ENCODE data around the gene CDCP1.

CDCP1 gene

GRCh38 chr3:45084361-45084760 is 61.8 kb downstream of the CDCP1 start:
- TF ChIP-seq, protein P1, sequence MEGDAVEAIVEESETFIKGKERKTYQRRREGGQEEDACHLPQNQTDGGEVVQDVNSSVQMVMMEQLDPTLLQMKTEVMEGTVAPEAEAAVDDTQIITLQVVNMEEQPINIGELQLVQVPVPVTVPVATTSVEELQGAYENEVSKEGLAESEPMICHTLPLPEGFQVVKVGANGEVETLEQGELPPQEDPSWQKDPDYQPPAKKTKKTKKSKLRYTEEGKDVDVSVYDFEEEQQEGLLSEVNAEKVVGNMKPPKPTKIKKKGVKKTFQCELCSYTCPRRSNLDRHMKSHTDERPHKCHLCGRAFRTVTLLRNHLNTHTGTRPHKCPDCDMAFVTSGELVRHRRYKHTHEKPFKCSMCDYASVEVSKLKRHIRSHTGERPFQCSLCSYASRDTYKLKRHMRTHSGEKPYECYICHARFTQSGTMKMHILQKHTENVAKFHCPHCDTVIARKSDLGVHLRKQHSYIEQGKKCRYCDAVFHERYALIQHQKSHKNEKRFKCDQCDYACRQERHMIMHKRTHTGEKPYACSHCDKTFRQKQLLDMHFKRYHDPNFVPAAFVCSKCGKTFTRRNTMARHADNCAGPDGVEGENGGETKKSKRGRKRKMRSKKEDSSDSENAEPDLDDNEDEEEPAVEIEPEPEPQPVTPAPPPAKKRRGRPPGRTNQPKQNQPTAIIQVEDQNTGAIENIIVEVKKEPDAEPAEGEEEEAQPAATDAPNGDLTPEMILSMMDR (conservative IDR thresholded peaks at IDR 0.05; ENCODE audit: control insufficient read depth, insufficient read depth, low read depth, low read length) = no peak
- no peak overlapping the region for H3K4me3 ChIP-seq (ENCODE audit: control insufficient read depth, low read depth, low read length)
- DNase-seq (ENCODE audit: low read depth) = no peak

DNA sequence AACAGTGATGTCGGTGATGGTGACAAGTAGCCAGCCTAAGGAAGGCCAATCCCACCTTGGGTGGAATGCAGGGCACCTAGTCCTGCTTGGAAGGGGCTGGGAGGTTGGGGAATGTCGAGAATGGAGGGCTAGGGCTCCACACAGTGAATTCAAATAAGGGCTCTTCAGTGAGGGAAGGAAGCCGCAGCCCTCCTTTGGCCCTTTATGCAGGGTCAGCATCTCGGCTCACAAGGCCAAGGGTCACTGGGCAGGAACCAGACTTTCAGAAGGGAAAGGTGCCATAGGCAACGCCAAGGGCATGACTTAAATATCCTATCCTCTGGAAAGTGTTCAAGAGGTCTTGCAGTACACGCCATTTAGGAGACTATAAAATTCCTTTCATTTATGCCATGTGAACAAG is 63.2 kb downstream of the CDCP1 start:
- TF ChIP-seq, protein P1 (conservative IDR thresholded peaks at IDR 0.05; ENCODE audit: control insufficient read depth, insufficient read depth, low read depth, low read length) = no peak
- no peak for DNase-seq (ENCODE audit: low read depth)
- H3K4me3 ChIP-seq (ENCODE audit: control insufficient read depth, low read depth, low read length) = no peak overlapping the region

GRCh38 chr3:45082142-45082538 is 64.0 kb downstream of the CDCP1 start:
- no peak overlapping the region for H3K4me3 ChIP-seq (ENCODE audit: control insufficient read depth, low read depth, low read length)
- DNase-seq (ENCODE audit: low read depth) = peak; percentile 53
- TF ChIP-seq, protein P1 (conservative IDR thresholded peaks at IDR 0.05; ENCODE audit: control insufficient read depth, insufficient read depth, low read depth, low read length) = no peak

DNA sequence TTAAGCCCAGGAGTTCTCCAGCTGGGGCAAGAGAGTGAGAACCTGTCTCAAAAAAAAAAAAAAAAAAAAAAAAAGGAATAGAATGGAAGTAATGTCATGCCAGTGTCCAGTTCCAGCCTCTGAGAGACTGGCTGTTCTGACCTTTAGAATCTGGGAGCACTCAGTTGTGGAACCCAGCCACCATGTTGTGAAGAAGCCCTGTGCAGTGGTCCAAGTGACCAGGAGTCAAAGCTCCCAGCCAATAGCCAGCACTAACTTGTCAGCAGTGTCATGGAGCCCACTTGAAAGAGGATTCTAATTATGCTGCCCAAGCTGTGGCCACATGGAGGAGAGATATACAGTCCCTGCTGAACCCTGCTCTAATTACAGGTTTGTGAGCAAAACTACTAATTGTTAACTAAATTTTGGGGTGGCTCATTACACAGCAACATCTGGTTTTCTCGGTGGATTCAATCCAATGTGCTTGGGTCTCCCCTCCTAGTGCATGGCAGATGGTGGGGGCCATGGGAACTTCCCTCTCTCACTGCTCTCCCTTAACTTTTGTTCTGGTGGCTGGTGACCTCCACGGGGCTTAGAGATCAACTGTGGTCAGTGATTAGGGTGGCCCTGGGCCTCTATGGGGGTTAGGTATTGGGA is 64.6 kb downstream of the CDCP1 start:
- DNase-seq (ENCODE audit: low read depth) = no peak
- TF ChIP-seq, protein P1 (conservative IDR thresholded peaks at IDR 0.05; ENCODE audit: control insufficient read depth, insufficient read depth, low read depth, low read length) = no peak
- H3K4me3 ChIP-seq (ENCODE audit: control insufficient read depth, low read depth, low read length) = no peak overlapping the region

DNA sequence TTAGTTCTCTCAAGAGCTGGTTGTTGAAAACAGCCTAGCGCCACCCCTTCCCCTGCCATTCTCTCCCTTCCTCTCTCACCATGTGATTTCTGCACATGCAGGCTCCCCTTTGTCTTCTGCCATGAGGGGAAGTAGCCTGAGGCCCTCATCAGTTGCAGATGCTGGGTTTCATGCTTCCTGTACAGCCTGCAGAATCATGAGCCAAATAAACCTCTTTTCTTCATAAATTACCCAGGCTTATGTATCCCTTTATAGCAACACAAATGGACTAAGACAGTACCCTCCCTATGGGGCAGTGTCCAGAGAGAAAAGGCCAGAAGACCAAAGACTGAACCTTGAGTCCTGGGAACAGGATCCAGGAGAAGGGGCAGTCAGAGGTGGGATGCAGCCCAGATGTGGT is 65.4 kb downstream of the CDCP1 start:
- DNase-seq (ENCODE audit: low read depth) = no peak
- H3K4me3 ChIP-seq (ENCODE audit: control insufficient read depth, low read depth, low read length) = no peak overlapping the region
- TF ChIP-seq, protein P1 (conservative IDR thresholded peaks at IDR 0.05; ENCODE audit: control insufficient read depth, insufficient read depth, low read depth, low read length) = no peak

GRCh38 chr3:45079715-45080114 is 66.5 kb downstream of the CDCP1 start:
- TF ChIP-seq, protein P1 (conservative IDR thresholded peaks at IDR 0.05; ENCODE audit: control insufficient read depth, insufficient read depth, low read depth, low read length) = no peak
- no peak for DNase-seq (ENCODE audit: low read depth)

More at GRCh38 chr3:45079715-45080114, 66.5 kb downstream of the CDCP1 start:
- H3K4me3 ChIP-seq (ENCODE audit: control insufficient read depth, low read depth, low read length) = no peak overlapping the region
